ENCODE data around the gene TPD52L1. TPM values are rescaled to one million over a fixed set of nuclear protein-coding genes. Genes with fewer than 3 reads are reported as not detected.

Gene TPD52L1
- total and polyA plus RNA-seq, 2 experiments from 2014 or later = 22.8 to 24.0 TPM

- Histone ChIP-seq H2AFZ (no peak overlapping the region), H3K27me3 (ENCODE audit: insufficient read depth) (no peaks in the 10 kb centered on the region), H4K20me1 (replicated peaks; ENCODE audit: insufficient read depth) (no peaks in the 10 kb centered on the region), H3K4me3 (no peak overlapping the region), H3K79me2 (replicated peaks; ENCODE audit: insufficient read depth) (no peaks in the 10 kb centered on the region), H3F3A (replicated peaks; ENCODE audit: low read depth) (no peaks in the 10 kb centered on the region), H3K27ac (ENCODE audit: low read depth) (no peak overlapping the region), H3K4me2 (no peak overlapping the region), H3K9me2 (ENCODE audit: insufficient read depth) (no peaks in the 10 kb centered on the region), H3K4me1 (ENCODE audit: insufficient read depth) (peaks cover 7% of the 10 kb centered on the region; the same call in 1 of the 2 replicates), H3K36me3 (ENCODE audit: insufficient read depth) (no peaks in the 10 kb centered on the region)
- DNase-seq (ENCODE audit: low spot score) (no peak), ATAC-seq (no peak)
- Mint-ChIP-seq H3K27ac (no peak overlapping the region), H3K4me1 (peaks cover 16% of the 10 kb centered on the region), H3K9me3 (no peaks in the 10 kb centered on the region), H3K4me3 (no peak overlapping the region), H3K36me3 (ENCODE audit: low read depth) (no peaks in the 10 kb centered on the region), H3K27me3 (ENCODE audit: insufficient read depth, low read depth, poor library complexity) (no peaks in the 10 kb centered on the region)
- TF ChIP-seq REST (IDR thresholded peaks at IDR 0.05; ENCODE audit: unreplicated experiment) (no peak), JUNB (IDR thresholded peaks at IDR 0.05; ENCODE audit: unreplicated experiment) (no peak), ZNF331 (CRISPR knock-in tag; IDR thresholded peaks at IDR 0.05; ENCODE audit: low read depth) (no peak), ZNF114 (CRISPR knock-in tag; IDR thresholded peaks at IDR 0.05) (no peak), STAT1 (IDR thresholded peaks at IDR 0.05; ENCODE audit: unreplicated experiment) (no peak), NANOG (IDR thresholded peaks at IDR 0.05; ENCODE audit: borderline replicate concordance) (no peak), CTCF (conservative IDR thresholded peaks at IDR 0.05; ENCODE audit: low read depth in 2 of 2) (no peak), POLR2AphosphoS5 (IDR thresholded peaks at IDR 0.05; ENCODE audit: low read depth) (no peak)
- TF ChIP-seq, protein P1, sequence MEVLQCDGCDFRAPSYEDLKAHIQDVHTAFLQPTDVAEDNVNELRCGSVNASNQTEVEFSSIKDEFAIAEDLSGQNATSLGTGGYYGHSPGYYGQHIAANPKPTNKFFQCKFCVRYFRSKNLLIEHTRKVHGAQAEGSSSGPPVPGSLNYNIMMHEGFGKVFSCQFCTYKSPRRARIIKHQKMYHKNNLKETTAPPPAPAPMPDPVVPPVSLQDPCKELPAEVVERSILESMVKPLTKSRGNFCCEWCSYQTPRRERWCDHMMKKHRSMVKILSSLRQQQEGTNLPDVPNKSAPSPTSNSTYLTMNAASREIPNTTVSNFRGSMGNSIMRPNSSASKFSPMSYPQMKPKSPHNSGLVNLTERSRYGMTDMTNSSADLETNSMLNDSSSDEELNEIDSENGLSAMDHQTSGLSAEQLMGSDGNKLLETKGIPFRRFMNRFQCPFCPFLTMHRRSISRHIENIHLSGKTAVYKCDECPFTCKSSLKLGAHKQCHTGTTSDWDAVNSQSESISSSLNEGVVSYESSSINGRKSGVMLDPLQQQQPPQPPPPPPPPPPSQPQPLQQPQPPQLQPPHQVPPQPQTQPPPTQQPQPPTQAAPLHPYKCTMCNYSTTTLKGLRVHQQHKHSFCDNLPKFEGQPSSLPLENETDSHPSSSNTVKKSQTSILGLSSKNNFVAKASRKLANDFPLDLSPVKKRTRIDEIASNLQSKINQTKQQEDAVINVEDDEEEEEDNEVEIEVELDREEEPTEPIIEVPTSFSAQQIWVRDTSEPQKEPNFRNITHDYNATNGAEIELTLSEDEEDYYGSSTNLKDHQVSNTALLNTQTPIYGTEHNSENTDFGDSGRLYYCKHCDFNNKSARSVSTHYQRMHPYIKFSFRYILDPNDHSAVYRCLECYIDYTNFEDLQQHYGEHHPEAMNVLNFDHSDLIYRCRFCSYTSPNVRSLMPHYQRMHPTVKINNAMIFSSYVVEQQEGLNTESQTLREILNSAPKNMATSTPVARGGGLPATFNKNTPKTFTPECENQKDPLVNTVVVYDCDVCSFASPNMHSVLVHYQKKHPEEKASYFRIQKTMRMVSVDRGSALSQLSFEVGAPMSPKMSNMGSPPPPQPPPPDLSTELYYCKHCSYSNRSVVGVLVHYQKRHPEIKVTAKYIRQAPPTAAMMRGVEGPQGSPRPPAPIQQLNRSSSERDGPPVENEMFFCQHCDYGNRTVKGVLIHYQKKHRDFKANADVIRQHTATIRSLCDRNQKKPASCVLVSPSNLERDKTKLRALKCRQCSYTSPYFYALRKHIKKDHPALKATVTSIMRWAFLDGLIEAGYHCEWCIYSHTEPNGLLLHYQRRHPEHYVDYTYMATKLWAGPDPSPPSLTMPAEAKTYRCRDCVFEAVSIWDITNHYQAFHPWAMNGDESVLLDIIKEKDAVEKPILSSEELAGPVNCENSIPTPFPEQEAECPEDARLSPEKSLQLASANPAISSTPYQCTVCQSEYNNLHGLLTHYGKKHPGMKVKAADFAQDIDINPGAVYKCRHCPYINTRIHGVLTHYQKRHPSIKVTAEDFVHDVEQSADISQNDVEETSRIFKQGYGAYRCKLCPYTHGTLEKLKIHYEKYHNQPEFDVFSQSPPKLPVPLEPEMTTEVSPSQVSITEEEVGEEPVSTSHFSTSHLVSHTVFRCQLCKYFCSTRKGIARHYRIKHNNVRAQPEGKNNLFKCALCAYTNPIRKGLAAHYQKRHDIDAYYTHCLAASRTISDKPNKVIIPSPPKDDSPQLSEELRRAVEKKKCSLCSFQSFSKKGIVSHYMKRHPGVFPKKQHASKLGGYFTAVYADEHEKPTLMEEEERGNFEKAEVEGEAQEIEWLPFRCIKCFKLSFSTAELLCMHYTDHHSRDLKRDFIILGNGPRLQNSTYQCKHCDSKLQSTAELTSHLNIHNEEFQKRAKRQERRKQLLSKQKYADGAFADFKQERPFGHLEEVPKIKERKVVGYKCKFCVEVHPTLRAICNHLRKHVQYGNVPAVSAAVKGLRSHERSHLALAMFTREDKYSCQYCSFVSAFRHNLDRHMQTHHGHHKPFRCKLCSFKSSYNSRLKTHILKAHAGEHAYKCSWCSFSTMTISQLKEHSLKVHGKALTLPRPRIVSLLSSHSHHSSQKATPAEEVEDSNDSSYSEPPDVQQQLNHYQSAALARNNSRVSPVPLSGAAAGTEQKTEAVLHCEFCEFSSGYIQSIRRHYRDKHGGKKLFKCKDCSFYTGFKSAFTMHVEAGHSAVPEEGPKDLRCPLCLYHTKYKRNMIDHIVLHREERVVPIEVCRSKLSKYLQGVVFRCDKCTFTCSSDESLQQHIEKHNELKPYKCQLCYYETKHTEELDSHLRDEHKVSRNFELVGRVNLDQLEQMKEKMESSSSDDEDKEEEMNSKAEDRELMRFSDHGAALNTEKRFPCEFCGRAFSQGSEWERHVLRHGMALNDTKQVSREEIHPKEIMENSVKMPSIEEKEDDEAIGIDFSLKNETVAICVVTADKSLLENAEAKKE (CRISPR knock-in tag; IDR thresholded peaks at IDR 0.05) = no peak
These were observed 63.8 kb downstream of the TPD52L1 start for GRCh38 chr6:125217369-125217768.

All from GM23338 (cell line).